ENCODE measurements around the gene AAK1. TPM values are rescaled to one million over a fixed set of nuclear protein-coding genes. Genes with fewer than 3 reads are reported as not detected.
"Not testable (repeated sequence)": the region's sequence is repeated elsewhere in the genome, so short reads cannot be mapped to it uniquely, and the experiment has no call there.

The AAK1 gene
- total RNA-seq, 1 donor from 2014 or later: 20.8 TPM

DNA sequence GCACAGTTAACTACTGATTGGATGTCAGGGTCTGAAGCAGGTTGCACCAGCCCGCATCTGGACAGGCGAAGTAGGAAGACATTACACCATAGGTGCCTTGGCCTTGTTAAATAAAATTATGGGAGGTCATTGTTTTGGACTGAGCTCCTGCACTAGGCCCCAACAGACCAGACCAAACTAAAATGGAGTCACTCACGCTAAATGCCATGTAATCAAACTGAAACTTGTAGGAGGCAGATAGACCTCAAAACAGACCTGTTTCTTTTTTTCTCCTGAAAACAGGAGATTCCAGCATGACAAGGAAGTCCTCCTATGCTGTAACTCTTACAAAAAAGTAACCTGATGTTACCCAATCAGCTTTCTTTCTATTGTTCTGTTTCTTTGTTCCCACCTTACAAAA lies 190.9 kb downstream of the AAK1 start:
- Histone ChIP-seq H3K36me3 (no peaks in the 10 kb centered on the region), H3K4me1 (peaks cover 13% of the 10 kb centered on the region), H3K4me2 (no peak overlapping the region), H3K4me3 (no peak overlapping the region), H2AFZ (replicated peaks) (no peak overlapping the region), H3K27me3 (no peaks in the 10 kb centered on the region), H4K20me1 (ENCODE audit: low read depth) (no peaks in the 10 kb centered on the region), H3F3A (ENCODE audit: low read depth) (peaks cover 5% of the 10 kb centered on the region), H3K9me3 (ENCODE audit: low read depth) (no peaks in the 10 kb centered on the region), H3K79me2 (ENCODE audit: low read depth) (no peaks in the 10 kb centered on the region), H3K27ac (no peak overlapping the region), H3K9ac (no peak overlapping the region)
- Mint-ChIP-seq H3K27ac (no peak overlapping the region), H3K9me3 (no peaks in the 10 kb centered on the region), H3K36me3 (no peaks in the 10 kb centered on the region), H3K4me3 (no peak overlapping the region), H3K4me1 (peaks cover 3% of the 10 kb centered on the region), H3K27me3 (ENCODE audit: insufficient read depth, low read depth) (peaks cover 4% of the 10 kb centered on the region)
- TF ChIP-seq EZH2phosphoT487 (IDR thresholded peaks at IDR 0.05) (no peak), CTCF (IDR thresholded peaks at IDR 0.05) (no peak), EZH2 (IDR thresholded peaks at IDR 0.05) (no peak)
- DNase-seq (ENCODE audit: low spot score): no peak

DNA sequence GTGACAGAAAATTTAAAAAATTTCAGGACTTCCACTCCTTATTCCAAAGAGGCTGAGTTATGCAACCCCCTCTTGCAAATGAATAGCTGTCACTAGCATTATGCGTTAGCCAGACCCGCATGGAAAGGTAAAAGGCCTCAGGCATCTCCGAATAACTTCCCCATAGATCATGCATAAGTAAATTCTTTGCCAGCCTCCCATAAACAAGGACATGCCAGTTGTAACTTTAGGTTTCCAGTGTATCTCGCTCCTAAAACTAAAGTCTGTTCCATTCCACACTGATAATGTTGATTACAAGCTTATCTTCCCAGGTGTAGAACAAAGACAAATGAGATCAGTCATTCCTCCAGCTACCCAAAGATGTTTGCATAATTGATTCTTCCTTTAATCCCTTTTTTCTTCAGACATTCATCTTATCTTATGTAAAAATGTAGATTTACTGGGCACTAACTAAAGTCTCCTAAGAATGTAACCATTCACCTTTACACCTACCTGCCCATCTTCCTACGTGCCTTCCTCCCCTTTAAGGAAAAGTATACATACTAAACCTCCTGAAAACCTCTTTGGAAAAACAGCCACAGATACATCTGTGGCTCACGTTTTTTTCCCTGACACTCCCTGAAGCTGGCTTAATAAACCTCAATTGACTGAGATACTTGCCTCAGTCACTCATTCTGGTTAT lies 192.7 kb downstream of the AAK1 start:
- H3K9ac ChIP-seq: no peak overlapping the region
- no peaks in the 10 kb centered on the region for H4K20me1 ChIP-seq (ENCODE audit: low read depth)
- H3K4me1 ChIP-seq: peaks cover 13% of the 10 kb centered on the region
- Mint-ChIP-seq H3K36me3 (no peaks in the 10 kb centered on the region), H3K27me3 (ENCODE audit: insufficient read depth, low read depth) (peaks cover 4% of the 10 kb centered on the region), H3K4me1 (peaks cover 3% of the 10 kb centered on the region), H3K27ac (no peak overlapping the region), H3K4me3 (no peak overlapping the region), H3K9me3 (no peaks in the 10 kb centered on the region)
- TF ChIP-seq EZH2phosphoT487 (IDR thresholded peaks at IDR 0.05) (no peak), EZH2 (IDR thresholded peaks at IDR 0.05) (no peak), CTCF (IDR thresholded peaks at IDR 0.05) (no peak)
- peak overlapping the region; percentile 40 for H3K4me2 ChIP-seq
- H3K27me3 ChIP-seq: no peaks in the 10 kb centered on the region
- no peaks in the 10 kb centered on the region for H3K36me3 ChIP-seq
- H3K9me3 ChIP-seq (ENCODE audit: low read depth): no peaks in the 10 kb centered on the region
- no peak overlapping the region for H3K4me3 ChIP-seq
- no peak overlapping the region for H3K27ac ChIP-seq
- DNase-seq (ENCODE audit: low spot score): no peak
- H3F3A ChIP-seq (ENCODE audit: low read depth): peaks cover 5% of the 10 kb centered on the region
- H3K79me2 ChIP-seq (ENCODE audit: low read depth): no peaks in the 10 kb centered on the region
- H2AFZ ChIP-seq (replicated peaks): no peak overlapping the region

DNA sequence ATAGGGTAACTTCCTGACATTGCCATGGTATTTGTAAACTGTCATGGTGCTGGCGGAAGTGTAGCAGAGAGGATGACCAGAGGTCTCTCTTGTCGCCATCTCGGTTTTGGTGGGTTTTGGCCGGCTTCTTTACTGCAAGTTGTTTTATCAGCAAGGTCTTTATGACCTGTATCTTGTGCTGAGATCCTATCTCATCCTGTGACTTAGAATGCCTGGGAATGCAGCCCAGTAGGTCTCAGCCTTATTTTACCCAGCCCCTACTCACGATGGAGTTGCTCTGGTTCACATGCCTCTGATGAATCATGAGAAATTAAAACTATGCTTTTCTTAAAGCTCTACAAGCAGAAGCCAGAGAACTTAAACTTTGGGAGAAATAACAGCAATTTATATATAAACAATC lies 193.6 kb downstream of the AAK1 start:
- Histone ChIP-seq H3K9me3 (ENCODE audit: low read depth) (no peaks in the 10 kb centered on the region), H3F3A (ENCODE audit: low read depth) (peaks cover 5% of the 10 kb centered on the region), H3K4me1 (peaks cover 15% of the 10 kb centered on the region), H4K20me1 (ENCODE audit: low read depth) (no peaks in the 10 kb centered on the region), H3K27me3 (no peaks in the 10 kb centered on the region), H3K4me3 (no peak overlapping the region), H2AFZ (replicated peaks) (no peak overlapping the region), H3K79me2 (ENCODE audit: low read depth) (no peaks in the 10 kb centered on the region), H3K27ac (no peak overlapping the region), H3K9ac (no peak overlapping the region), H3K4me2 (no peak overlapping the region), H3K36me3 (no peaks in the 10 kb centered on the region)
- Mint-ChIP-seq H3K27me3 (ENCODE audit: insufficient read depth, low read depth) (peaks cover 4% of the 10 kb centered on the region), H3K27ac (no peak overlapping the region), H3K9me3 (no peaks in the 10 kb centered on the region), H3K4me3 (no peak overlapping the region), H3K4me1 (peaks cover 3% of the 10 kb centered on the region), H3K36me3 (no peaks in the 10 kb centered on the region)
- no peak for DNase-seq (ENCODE audit: low spot score)
- TF ChIP-seq CTCF (IDR thresholded peaks at IDR 0.05) (no peak), EZH2 (IDR thresholded peaks at IDR 0.05) (no peak), EZH2phosphoT487 (IDR thresholded peaks at IDR 0.05) (no peak)

- H4K20me1 ChIP-seq (ENCODE audit: low read depth); H3K36me3 ChIP-seq; H3K27ac Mint-ChIP-seq; H3K36me3 Mint-ChIP-seq; H3F3A ChIP-seq (ENCODE audit: low read depth); H3K4me3 ChIP-seq; H3K4me2 ChIP-seq; H3K4me1 Mint-ChIP-seq; H3K9me3 ChIP-seq (ENCODE audit: low read depth); H2AFZ ChIP-seq (replicated peaks); H3K79me2 ChIP-seq (ENCODE audit: low read depth); H3K4me3 Mint-ChIP-seq; H3K27me3 Mint-ChIP-seq (ENCODE audit: insufficient read depth, low read depth); H3K9ac ChIP-seq; H3K27me3 ChIP-seq; H3K27ac ChIP-seq; H3K9me3 Mint-ChIP-seq; DNase-seq (ENCODE audit: low spot score); H3K4me1 ChIP-seq: not testable (repeated sequence)
Measured at GRCh38 chr2:69443673-69444072, 199.9 kb downstream of the AAK1 start.

DNA sequence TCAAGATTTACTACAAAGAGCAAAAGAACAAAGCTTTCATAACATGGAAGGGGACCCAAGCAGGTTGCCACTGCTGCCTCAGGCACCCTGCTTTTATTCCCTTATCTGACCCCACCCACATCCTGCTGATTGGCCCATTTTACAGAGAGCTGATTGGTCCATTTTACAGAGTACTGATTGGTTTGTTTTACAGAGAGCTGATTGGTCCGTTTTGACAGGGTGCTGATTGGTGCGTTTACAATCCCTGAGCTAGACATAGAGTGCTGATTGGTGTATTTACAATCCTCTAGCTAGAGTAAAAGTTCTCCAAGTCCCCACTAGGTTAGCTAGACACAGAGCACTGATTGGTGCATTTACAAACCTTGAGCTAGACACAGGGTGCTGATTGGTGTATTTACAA lies 204.0 kb downstream of the AAK1 start:
- not testable (repeated sequence) for H3K36me3 ChIP-seq; H4K20me1 ChIP-seq (ENCODE audit: low read depth); H3K27me3 ChIP-seq; H3K27ac Mint-ChIP-seq; H3K27ac ChIP-seq; H2AFZ ChIP-seq (replicated peaks); H3K4me2 ChIP-seq; H3K9me3 ChIP-seq (ENCODE audit: low read depth); H3K4me3 Mint-ChIP-seq; H3K4me3 ChIP-seq; H3K36me3 Mint-ChIP-seq; H3K9ac ChIP-seq; H3K27me3 Mint-ChIP-seq (ENCODE audit: insufficient read depth, low read depth); DNase-seq (ENCODE audit: low spot score); H3K9me3 Mint-ChIP-seq
- Histone ChIP-seq H3K79me2 (ENCODE audit: low read depth) (peaks cover 24% of the 10 kb centered on the region), H3K4me1 (peaks cover 16% of the 10 kb centered on the region), H3F3A (ENCODE audit: low read depth) (peaks cover 19% of the 10 kb centered on the region)
- peaks cover 23% of the 10 kb centered on the region for H3K4me1 Mint-ChIP-seq

Data from neural progenitor cell (in vitro differentiated cells).